Neuronal stem cell (in vitro differentiated cells): Measurements from ENCODE around the gene LACTBL1.

Source experiments
- DNase-seq: peaks from one replicate; pipeline ENCODE4 v3.0.0-alpha.2; 2013; ENCODE audit warnings: low spot score
- H2AFZ ChIP-seq: one replicate; pipeline ENCODE4 v1.6.1; 2013; ENCODE audit warnings: mild to moderate bottlenecking, low read length, inconsistent platforms
- H2AK5ac ChIP-seq: 2 replicates; pipeline ENCODE4 v1.6.1; 2013; ENCODE audit warnings: low read depth, mild to moderate bottlenecking, inconsistent platforms, low read length, moderate library complexity, mixed read lengths
- H2BK120ac ChIP-seq: 2 replicates; pipeline ENCODE4 v1.6.1; 2013; ENCODE audit warnings: low read depth, mild to moderate bottlenecking, inconsistent platforms, low read length, moderate library complexity, mixed read lengths
- H2BK12ac ChIP-seq: one replicate; pipeline ENCODE4 v1.6.1; 2013; ENCODE audit warnings: low read length, inconsistent platforms
- H2BK15ac ChIP-seq: 2 replicates; pipeline ENCODE4 v1.6.1; 2013; ENCODE audit warnings: mild to moderate bottlenecking, low read length, inconsistent platforms, mixed read lengths
- H2BK5ac ChIP-seq: one replicate; pipeline ENCODE4 v1.6.1; 2013; ENCODE audit warnings: inconsistent platforms, mild to moderate bottlenecking, low read length, moderate library complexity
- H3K14ac ChIP-seq: one replicate; pipeline ENCODE4 v1.6.1; 2013; ENCODE audit warnings: low read length, inconsistent platforms
- H3K18ac ChIP-seq: 2 replicates; pipeline ENCODE4 v1.6.1; 2013; ENCODE audit warnings: low read length, inconsistent platforms
- H3K23ac ChIP-seq: 2 replicates; pipeline ENCODE4 v1.6.1; 2013; ENCODE audit warnings: low read depth, mild to moderate bottlenecking, mixed read lengths, low read length, inconsistent platforms; ENCODE audit not compliant: poor library complexity
- H3K27ac ChIP-seq: replicated peaks from 3 replicates; pipeline ENCODE4 v1.5.1; 2013; ENCODE audit warnings: low read length, inconsistent platforms
- H3K27me3 ChIP-seq, 3 experiments: 2 replicates each; pipeline ENCODE4 v1.6.1; 2013; ENCODE audit warnings: low read length in 3 of 3, mild to moderate bottlenecking in 2 of 3, inconsistent platforms in 1 of 3, low read depth in 1 of 3, mixed read lengths in 1 of 3, moderate library complexity in 1 of 3; ENCODE audit not compliant: control insufficient read depth in 3 of 3, insufficient read depth in 3 of 3
- H3K36me3 ChIP-seq, 2 donors: replicated peaks in 1 of 2; 2 replicates each; pipeline ENCODE4 v1.6.1; 2013; ENCODE audit warnings: low read length in 2 of 2; ENCODE audit not compliant: control insufficient read depth in 2 of 2, insufficient read depth in 2 of 2
- H3K4ac ChIP-seq: 2 replicates; pipeline ENCODE4 v1.6.1; 2013; ENCODE audit warnings: inconsistent platforms, mild to moderate bottlenecking, low read length, moderate library complexity
- H3K4me1 ChIP-seq, 2 donors: 1 replicate in 1 of 2; 2 replicates in 1 of 2; pipeline ENCODE4 v1.6.1; 2013; ENCODE audit warnings: low read length in 2 of 2, low read depth in 1 of 2; ENCODE audit not compliant: control insufficient read depth in 2 of 2, insufficient read depth in 1 of 2
- H3K4me2 ChIP-seq: one replicate; pipeline ENCODE4 v1.6.1; 2013; ENCODE audit warnings: mild to moderate bottlenecking, low read length, inconsistent platforms; ENCODE audit not compliant: insufficient read depth, poor library complexity, severe bottlenecking
- H3K4me3 ChIP-seq, 2 donors: 2 replicates each; pipeline ENCODE4 v1.5.1; 2013; ENCODE audit warnings: low read length in 2 of 2, mild to moderate bottlenecking in 2 of 2, inconsistent platforms in 1 of 2, moderate library complexity in 1 of 2
- H3K79me1 ChIP-seq: one replicate; pipeline ENCODE4 v1.6.1; 2013; ENCODE audit warnings: low read depth, mild to moderate bottlenecking, inconsistent platforms, low read length, moderate library complexity
- H3K9ac ChIP-seq: one replicate; pipeline ENCODE4 v1.6.1; 2013; ENCODE audit warnings: mild to moderate bottlenecking, low read depth, low read length, inconsistent platforms; ENCODE audit not compliant: poor library complexity
- H3K9me3 ChIP-seq, 2 donors: replicated peaks in 1 of 2; 2 replicates each; pipeline versions ENCODE3 to v1.6.1; 2013; ENCODE audit warnings: low read length in 2 of 2, mild to moderate bottlenecking in 2 of 2, inconsistent platforms in 1 of 2, low read depth in 1 of 2, mixed read lengths in 1 of 2, moderate library complexity in 1 of 2; ENCODE audit not compliant: control insufficient read depth in 2 of 2, insufficient read depth in 1 of 2
- H4K8ac ChIP-seq: one replicate; pipeline ENCODE4 v1.6.1; 2013; ENCODE audit warnings: low read depth, mild to moderate bottlenecking, inconsistent platforms, low read length, moderate library complexity
- H4K91ac ChIP-seq: one replicate; pipeline ENCODE4 v1.6.1; 2013; ENCODE audit warnings: low read length, low read depth, mild to moderate bottlenecking, inconsistent platforms; ENCODE audit not compliant: poor library complexity
- WGBS, 2 donors: extraction: QIAGEN DNeasy Blood & Tissue Kit; methylation state at CpG; one replicate each; pipeline ENCODE4 v1.1.7; 2013; ENCODE audit warnings: missing lambda C conversion rate in 2 of 2, mixed read lengths in 1 of 2; ENCODE audit not compliant: insufficient read length in 2 of 2, insufficient replicate concordance in 1 of 2; ENCODE audit errors: extremely low coverage in 2 of 2; 5-methylcytosine and 5-hydroxymethylcytosine counted together

Gene LACTBL1

GRCh38 chr1:22920026-22920733, 52.5 kb downstream of the LACTBL1 start:
- Histone ChIP-seq H2AK5ac (peak overlapping the region; percentile 6), H3K9ac (no peak overlapping the region), H3K27me3 (peaks cover 0 to 2% (median 0%) of the 10 kb centered on the region in 3 experiments), H3K23ac (no peak overlapping the region), H4K91ac (no peak overlapping the region), H3K27ac (no peak overlapping the region), H2BK120ac (no peak overlapping the region), H2BK15ac (no peak overlapping the region), H3K4me1 (peaks cover 0 to 3% of the 10 kb centered on the region in 2 donors), H3K4ac (no peak overlapping the region), H3K36me3 (no peaks in the 10 kb centered on the region), H3K9me3 (no peaks in the 10 kb centered on the region), H3K18ac (no peak overlapping the region), H3K14ac (no peak overlapping the region), H2BK12ac (no peak overlapping the region), H3K79me1 (no peaks in the 10 kb centered on the region), H3K4me3 (no peak overlapping the region), H3K4me2 (no peak overlapping the region), H2AFZ (no peak overlapping the region), H4K8ac (no peak overlapping the region), H2BK5ac (no peak overlapping the region)
- DNase-seq = no peak
- no CpG with 5 or more reads among the region's 6 CpGs for WGBS, 2 donors

GRCh38 chr1:22919341-22920025, 53.2 kb downstream of the LACTBL1 start:
- no CpG with 5 or more reads among the region's 8 CpGs for WGBS, 2 donors

GRCh38 chr1:22918644-22919043, 54.0 kb downstream of the LACTBL1 start:
- Histone ChIP-seq H3K4me1 (peaks cover 0 to 3% of the 10 kb centered on the region in 2 donors), H2BK120ac (no peak overlapping the region), H3K36me3 (peaks cover 0 to 3% of the 10 kb centered on the region in 2 donors), H4K91ac (no peak overlapping the region), H2AK5ac (no peak overlapping the region), H3K14ac (no peak overlapping the region), H3K4me2 (no peak overlapping the region), H3K18ac (no peak overlapping the region), H3K27ac (no peak overlapping the region), H2BK15ac (no peak overlapping the region), H2BK5ac (no peak overlapping the region), H3K4me3 (no peak overlapping the region), H3K27me3 (no peaks in the 10 kb centered on the region), H3K9me3 (no peaks in the 10 kb centered on the region), H4K8ac (no peak overlapping the region), H3K79me1 (no peaks in the 10 kb centered on the region), H2BK12ac (no peak overlapping the region), H2AFZ (no peak overlapping the region), H3K9ac (no peak overlapping the region), H3K23ac (no peak overlapping the region), H3K4ac (no peak overlapping the region)
- no CpG with 5 or more reads among the region's 4 CpGs for WGBS, 2 donors
- DNase-seq = no peak

More at GRCh38 chr1:22919341-22920025, 53.2 kb downstream of the LACTBL1 start:
- no peak for DNase-seq
- Histone ChIP-seq H3K36me3 (peaks cover 0 to 3% of the 10 kb centered on the region in 2 donors), H4K8ac (no peak overlapping the region), H2BK120ac (no peak overlapping the region), H3K4me2 (no peak overlapping the region), H2AFZ (no peak overlapping the region), H3K4me1 (peaks cover 0 to 3% of the 10 kb centered on the region in 2 donors), H3K79me1 (no peaks in the 10 kb centered on the region), H3K18ac (no peak overlapping the region), H2BK15ac (no peak overlapping the region), H3K9me3 (no peaks in the 10 kb centered on the region), H3K4ac (no peak overlapping the region), H3K9ac (no peak overlapping the region), H4K91ac (no peak overlapping the region), H3K23ac (no peak overlapping the region), H3K4me3 (no peak overlapping the region), H3K27ac (no peak overlapping the region), H3K27me3 (no peaks in the 10 kb centered on the region), H2BK5ac (no peak overlapping the region), H2AK5ac (no peak overlapping the region), H2BK12ac (no peak overlapping the region), H3K14ac (no peak overlapping the region)

DNA sequence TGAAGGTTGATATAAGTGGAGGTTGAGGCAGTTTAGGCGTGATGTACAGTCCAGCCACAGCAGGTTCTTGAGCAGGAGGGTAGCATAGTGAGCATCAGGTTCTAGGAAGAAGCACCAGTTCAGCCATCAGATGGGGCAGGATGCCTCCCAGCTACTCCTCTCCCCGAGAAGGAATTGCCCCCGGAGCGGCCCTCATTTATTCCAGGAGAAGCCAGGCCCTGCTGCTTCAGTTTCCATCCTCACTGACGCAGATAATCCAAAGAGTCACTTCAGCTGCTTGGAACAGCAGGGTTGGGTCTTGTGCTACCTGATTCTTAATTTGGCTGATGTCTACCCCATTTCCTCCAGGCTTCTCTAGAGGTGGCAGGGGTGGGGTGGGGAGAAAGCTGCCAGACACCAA, 54.7 kb downstream of the LACTBL1 start:
- Histone ChIP-seq H2AK5ac (no peak overlapping the region), H3K9ac (no peak overlapping the region), H3K4me2 (no peak overlapping the region), H2BK120ac (no peak overlapping the region), H4K8ac (no peak overlapping the region), H3K4me1 (peaks cover 0 to 3% of the 10 kb centered on the region in 2 donors), H2BK12ac (no peak overlapping the region), H3K18ac (no peak overlapping the region), H3K36me3 (peaks cover 0 to 8% of the 10 kb centered on the region in 2 donors), H2BK5ac (no peak overlapping the region), H2BK15ac (no peak overlapping the region), H2AFZ (no peak overlapping the region), H3K27me3 (no peaks in the 10 kb centered on the region), H4K91ac (no peak overlapping the region), H3K23ac (no peak overlapping the region), H3K4ac (no peak overlapping the region), H3K9me3 (no peaks in the 10 kb centered on the region), H3K27ac (no peak overlapping the region), H3K14ac (no peak overlapping the region), H3K79me1 (no peaks in the 10 kb centered on the region), H3K4me3 (no peak overlapping the region)
- DNase-seq = no peak
- WGBS, 2 donors = no CpG with 5 or more reads among the region's 5 CpGs
